K562 (cell line): ENCODE measurements around the gene CHERP. TPM values are rescaled to one million over a fixed set of nuclear protein-coding genes. Genes with fewer than 3 reads are reported as not detected.

ENCODE experiments used
- DACH1 ChIP-seq: fragments of 450-650 bp; IDR thresholded peaks from 2 replicates; pipeline ENCODE4 v1.6.1; 2018; ENCODE audit not compliant: partially characterized antibody
- DPF2 ChIP-seq: fragments of 450-650 bp; IDR thresholded peaks from 2 replicates; pipeline ENCODE4 v1.6.1; 2016
- FOXK1 ChIP-seq: sonication (generic); formaldehyde crosslinking; IDR thresholded peaks from 2 replicates; pipeline ENCODE4 v1.8.0; 2022; ENCODE audit warnings: missing genetic modification reagents, mild to moderate bottlenecking, borderline replicate concordance
- IFI16 ChIP-seq: fragments of 250-450 bp; sonication (Bioruptor Pico); IDR thresholded peaks from 2 replicates; pipeline ENCODE4 v2.1.2; 2022; ENCODE audit warnings: mild to moderate bottlenecking, inconsistent platforms
- ILK ChIP-seq: fragments of 450-650 bp; IDR thresholded peaks from 2 replicates; pipeline ENCODE4 v1.6.1; 2016; ENCODE audit warnings: missing genetic modification characterization, low read depth, mild to moderate bottlenecking, missing compliant biosample characterization, moderate library complexity, borderline replicate concordance
- LCOR ChIP-seq: sonication (generic); formaldehyde crosslinking; IDR thresholded peaks from 2 replicates; pipeline ENCODE4 v1.8.0; 2022; ENCODE audit warnings: mild to moderate bottlenecking, missing genetic modification reagents
- PML ChIP-seq: IDR thresholded peaks from 2 replicates; pipeline ENCODE4 v1.6.1; 2012; ENCODE audit warnings: low read length, inconsistent platforms
- RNF2 ChIP-seq: sonication (generic); IDR thresholded peaks from 2 replicates; pipeline ENCODE4 v1.6.1; 2016
- SMAD1 ChIP-seq: fragments of 150-350 bp; IDR thresholded peaks from 2 replicates; pipeline ENCODE4 v1.6.1; 2014; ENCODE audit warnings: low read length, low read depth; ENCODE audit not compliant: partially characterized antibody
- SPI1 ChIP-seq: IDR thresholded peaks from 2 replicates; pipeline ENCODE4 v1.6.1; 2011; ENCODE audit warnings: low read depth, low read length, control low read depth, borderline replicate concordance
- TCF7 ChIP-seq: sonication (generic); IDR thresholded peaks from 2 replicates; pipeline ENCODE4 v1.6.1; 2016; ENCODE audit warnings: antibody characterized with exemption, borderline replicate concordance
- TRIM24 ChIP-seq, 2 experiments: fragments of 450-650 bp; IDR thresholded peaks; 2 replicates each; pipeline ENCODE4 v1.6.1; 2016
- USF2 ChIP-seq: sonication (generic); formaldehyde crosslinking; IDR thresholded peaks from 2 replicates; pipeline ENCODE4 v1.5.0; 2020; ENCODE audit warnings: missing genetic modification reagents
- ZFPM2 ChIP-seq: fragments of 250-450 bp; sonication (Bioruptor Pico); IDR thresholded peaks from 2 replicates; pipeline ENCODE4 v1.5.1; 2022; ENCODE audit warnings: mild to moderate bottlenecking
- ZNF280B ChIP-seq: fragments of 250-450 bp; sonication (Bioruptor Pico); IDR thresholded peaks from 2 replicates; pipeline ENCODE4 v1.5.1; 2021; ENCODE audit warnings: mild to moderate bottlenecking
- ZNF444 ChIP-seq: fragments of 250-450 bp; sonication (Bioruptor Pico); IDR thresholded peaks from 2 replicates; pipeline ENCODE4 v1.4.0; 2020; ENCODE audit warnings: mild to moderate bottlenecking, moderate library complexity
- polyA plus RNA-seq, 8 experiments: library from polyadenylated mRNA; depleted of rRNA in 4 of 8; stranded (reverse) in 5 of 8; unstranded in 3 of 8; fragments of >200 nt; fragmentation: Nextera tagmentation in 2 of 8; fragmentation: Illumina TruSeq in 1 of 8; extraction: Ambion mirVana in 2 of 8; extraction: Trizol in 1 of 8; gene quantifications; 2 replicates each; pipeline versions ENCODE4 v1.2.1 to v1.2.3, GENCODE V29; 2011 to 2014; ENCODE audit warnings: inconsistent platforms in 1 of 8, missing spikeins in 1 of 8
- total RNA-seq, 7 experiments: library from RNA; depleted of rRNA in 6 of 7; stranded (reverse); fragments of >200 nt in 6 of 7; fragmentation: Illumina TruSeq in 2 of 7; extraction: Trizol in 2 of 7; gene quantifications; 2 replicates each; pipeline versions ENCODE4 v1.2.1 to v1.2.3, GENCODE V29; 2011 to 2021; ENCODE audit warnings: low replicate concordance in 1 of 7
- TF ChIP-seq, protein P1 (sequence below): fragments of 450-650 bp; IDR thresholded peaks from 2 replicates; pipeline ENCODE4 v1.6.1; 2016; ENCODE audit warnings: missing biosample characterization, missing genetic modification characterization
- TF ChIP-seq, protein P2 (sequence below): fragments of 250-450 bp; sonication (Bioruptor Pico); IDR thresholded peaks from 2 replicates; pipeline ENCODE4 v1.4.0; 2020
- TF ChIP-seq, protein P3 (sequence below): fragments of 250-450 bp; sonication (Bioruptor Pico); IDR thresholded peaks from 2 replicates; pipeline ENCODE4 v1.8.0; 2022; ENCODE audit warnings: moderate library complexity, mild to moderate bottlenecking, inconsistent platforms
- TF ChIP-seq, protein P4 (sequence below): fragments of 450-650 bp; IDR thresholded peaks from 2 replicates; pipeline ENCODE4 v1.6.1; 2018; ENCODE audit not compliant: partially characterized antibody
- TF ChIP-seq, protein P5 (sequence below): sonication (generic); formaldehyde crosslinking; IDR thresholded peaks from 2 replicates; pipeline ENCODE4 v1.8.0; 2023; ENCODE audit warnings: mild to moderate bottlenecking, missing genetic modification reagents

CHERP gene
- total and polyA plus RNA-seq, 9 of the 15 experiments (the other 6 are each of a cell fraction or from before 2014, with no cell fraction given), result 0.60 to 85.1 (median 7.8) TPM

DNA sequence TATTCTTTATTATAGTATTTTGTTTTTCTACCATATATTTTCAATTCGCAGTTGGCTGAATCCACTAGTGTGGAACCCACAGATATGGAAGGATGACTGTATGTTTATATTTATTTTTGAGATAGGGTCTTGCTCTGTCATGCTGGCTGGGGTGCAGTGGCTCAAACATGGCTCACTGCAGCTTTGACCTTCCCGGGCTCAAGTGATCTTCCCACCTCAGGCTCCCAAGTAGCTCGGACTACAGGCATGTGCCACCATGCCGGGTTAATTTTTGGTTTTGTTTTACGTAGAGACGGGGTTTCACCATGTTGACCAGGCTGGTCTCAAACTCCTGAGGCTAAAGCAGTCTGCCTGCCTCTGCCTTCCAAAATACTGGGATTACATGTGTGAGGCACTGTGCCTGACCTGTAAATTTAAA is 20.4 kb upstream of the CHERP start (continued):
- TF ChIP-seq ZNF280B (CRISPR knock-in tag) (no peak), TRIM24 (IDR thresholded peaks at IDR 0.05) (no peak), RNF2 (no peak), DPF2 (peak; percentile 91), SMAD1 (no peak), DACH1 (no peak), TCF7 (no peak), FOXK1 (CRISPR knock-in tag) (no peak), USF2 (CRISPR knock-in tag) (no peak), ZFPM2 (CRISPR knock-in tag) (no peak), ILK (tag) (no peak), ZNF444 (CRISPR knock-in tag) (no peak), IFI16 (no peak), SPI1 (no peak), LCOR (CRISPR knock-in tag) (no peak), PML (no peak)
- TF ChIP-seq, protein P1, sequence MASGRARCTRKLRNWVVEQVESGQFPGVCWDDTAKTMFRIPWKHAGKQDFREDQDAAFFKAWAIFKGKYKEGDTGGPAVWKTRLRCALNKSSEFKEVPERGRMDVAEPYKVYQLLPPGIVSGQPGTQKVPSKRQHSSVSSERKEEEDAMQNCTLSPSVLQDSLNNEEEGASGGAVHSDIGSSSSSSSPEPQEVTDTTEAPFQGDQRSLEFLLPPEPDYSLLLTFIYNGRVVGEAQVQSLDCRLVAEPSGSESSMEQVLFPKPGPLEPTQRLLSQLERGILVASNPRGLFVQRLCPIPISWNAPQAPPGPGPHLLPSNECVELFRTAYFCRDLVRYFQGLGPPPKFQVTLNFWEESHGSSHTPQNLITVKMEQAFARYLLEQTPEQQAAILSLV (tag), result no peak
- TF ChIP-seq, protein P2, sequence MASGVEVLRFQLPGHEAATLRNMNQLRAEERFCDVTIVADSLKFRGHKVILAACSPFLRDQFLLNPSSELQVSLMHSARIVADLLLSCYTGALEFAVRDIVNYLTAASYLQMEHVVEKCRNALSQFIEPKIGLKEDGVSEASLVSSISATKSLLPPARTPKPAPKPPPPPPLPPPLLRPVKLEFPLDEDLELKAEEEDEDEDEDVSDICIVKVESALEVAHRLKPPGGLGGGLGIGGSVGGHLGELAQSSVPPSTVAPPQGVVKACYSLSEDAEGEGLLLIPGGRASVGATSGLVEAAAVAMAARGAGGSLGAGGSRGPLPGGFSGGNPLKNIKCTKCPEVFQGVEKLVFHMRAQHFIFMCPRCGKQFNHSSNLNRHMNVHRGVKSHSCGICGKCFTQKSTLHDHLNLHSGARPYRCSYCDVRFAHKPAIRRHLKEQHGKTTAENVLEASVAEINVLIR (CRISPR knock-in tag), result no peak
- TF ChIP-seq, protein P3, sequence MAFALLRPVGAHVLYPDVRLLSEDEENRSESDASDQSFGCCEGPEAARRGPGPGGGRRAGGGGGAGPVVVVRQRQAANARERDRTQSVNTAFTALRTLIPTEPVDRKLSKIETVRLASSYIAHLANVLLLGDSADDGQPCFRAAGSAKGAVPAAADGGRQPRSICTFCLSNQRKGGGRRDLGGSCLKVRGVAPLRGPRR (CRISPR knock-in tag), result peak; percentile 33; the same call in 1 of the 2 replicates
- TF ChIP-seq, protein P4, sequence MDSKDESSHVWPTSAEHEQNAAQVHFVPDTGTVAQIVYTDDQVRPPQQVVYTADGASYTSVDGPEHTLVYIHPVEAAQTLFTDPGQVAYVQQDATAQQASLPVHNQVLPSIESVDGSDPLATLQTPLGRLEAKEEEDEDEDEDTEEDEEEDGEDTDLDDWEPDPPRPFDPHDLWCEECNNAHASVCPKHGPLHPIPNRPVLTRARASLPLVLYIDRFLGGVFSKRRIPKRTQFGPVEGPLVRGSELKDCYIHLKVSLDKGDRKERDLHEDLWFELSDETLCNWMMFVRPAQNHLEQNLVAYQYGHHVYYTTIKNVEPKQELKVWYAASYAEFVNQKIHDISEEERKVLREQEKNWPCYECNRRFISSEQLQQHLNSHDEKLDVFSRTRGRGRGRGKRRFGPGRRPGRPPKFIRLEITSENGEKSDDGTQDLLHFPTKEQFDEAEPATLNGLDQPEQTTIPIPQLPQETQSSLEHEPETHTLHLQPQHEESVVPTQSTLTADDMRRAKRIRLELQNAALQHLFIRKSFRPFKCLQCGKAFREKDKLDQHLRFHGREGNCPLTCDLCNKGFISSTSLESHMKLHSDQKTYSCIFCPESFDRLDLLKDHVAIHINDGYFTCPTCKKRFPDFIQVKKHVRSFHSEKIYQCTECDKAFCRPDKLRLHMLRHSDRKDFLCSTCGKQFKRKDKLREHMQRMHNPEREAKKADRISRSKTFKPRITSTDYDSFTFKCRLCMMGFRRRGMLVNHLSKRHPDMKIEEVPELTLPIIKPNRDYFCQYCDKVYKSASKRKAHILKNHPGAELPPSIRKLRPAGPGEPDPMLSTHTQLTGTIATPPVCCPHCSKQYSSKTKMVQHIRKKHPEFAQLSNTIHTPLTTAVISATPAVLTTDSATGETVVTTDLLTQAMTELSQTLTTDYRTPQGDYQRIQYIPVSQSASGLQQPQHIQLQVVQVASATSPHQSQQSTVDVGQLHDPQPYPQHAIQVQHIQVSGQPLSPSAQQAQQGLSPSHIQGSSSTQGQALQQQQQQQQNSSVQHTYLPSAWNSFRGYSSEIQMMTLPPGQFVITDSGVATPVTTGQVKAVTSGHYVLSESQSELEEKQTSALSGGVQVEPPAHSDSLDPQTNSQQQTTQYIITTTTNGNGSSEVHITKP, result no peak
- TF ChIP-seq, protein P5, sequence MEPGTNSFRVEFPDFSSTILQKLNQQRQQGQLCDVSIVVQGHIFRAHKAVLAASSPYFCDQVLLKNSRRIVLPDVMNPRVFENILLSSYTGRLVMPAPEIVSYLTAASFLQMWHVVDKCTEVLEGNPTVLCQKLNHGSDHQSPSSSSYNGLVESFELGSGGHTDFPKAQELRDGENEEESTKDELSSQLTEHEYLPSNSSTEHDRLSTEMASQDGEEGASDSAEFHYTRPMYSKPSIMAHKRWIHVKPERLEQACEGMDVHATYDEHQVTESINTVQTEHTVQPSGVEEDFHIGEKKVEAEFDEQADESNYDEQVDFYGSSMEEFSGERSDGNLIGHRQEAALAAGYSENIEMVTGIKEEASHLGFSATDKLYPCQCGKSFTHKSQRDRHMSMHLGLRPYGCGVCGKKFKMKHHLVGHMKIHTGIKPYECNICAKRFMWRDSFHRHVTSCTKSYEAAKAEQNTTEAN (CRISPR knock-in tag), result no peak
